Right ventricle myocardium inferior (tissue), 1 donor: ENCODE data around the gene FOXN4. TPM values are rescaled to one million over a fixed set of nuclear protein-coding genes. Genes with fewer than 3 reads are reported as not detected.
A peak's percentile ranks its signal among the peaks of the same experiment; 100 is the strongest.
"Not testable (repeated sequence)": the region's sequence is repeated elsewhere in the genome, so short reads cannot be mapped to it uniquely, and the experiment has no call there.

ENCODE experiments used
- ATAC-seq: fragments of 200-7000 bp; cut with Tn5 transposase; one replicate; pipeline ENCODE4 v1.9.1; 2020; ENCODE audit warnings: mild to moderate bottlenecking, moderate library complexity
- DNase-seq: peaks from one replicate; pipeline ENCODE4 v3.0.0; 2021; ENCODE audit errors: missing footprints
- intact Hi-C: fragments of 100-400 bp; cut with DNase I; formaldehyde crosslinking; loops from one replicate; pipeline ENCODE4 v1.11.0; 2022
- long read RNA-seq: library from polyadenylated mRNA; unstranded; transcript quantifications from one replicate; pipeline ENCODE4 v2.0.0, GENCODE V29; 2021
- total RNA-seq: library from RNA; stranded (reverse); fragmentation: NEBNext Ultra II Directional; extraction: Animal tissue kit (Norgen Biotek cat#: 25700); gene quantifications from one replicate; pipeline ENCODE4 v1.2.1, GENCODE V29; 2021
- donor health status: DM: no; HTN: yes; CAD: no; lungs with severe emphysema.

Gene FOXN4
- not detected for total RNA-seq
- long read RNA-seq: 0 reads

- ATAC-seq: no peak
- intact Hi-C loops: no loop called here
- no peak for DNase-seq
These were observed at the start of gene FOXN4 for GRCh38 chr12:109308534-109309380. Gene FOXN4 (minus strand): TSS chr12:109309284. CDS start chr12:109308321, 963 bp downstream.

- ATAC-seq: no peak
- DNase-seq: no peak
These were observed 49.2 kb upstream of the FOXN4 start for GRCh38 chr12:109358154-109358869.

GRCh38 chr12:109357032-109357431 lies 47.9 kb upstream of the FOXN4 start:
- ATAC-seq (peak; percentile 67), DNase-seq (no peak)
- intact Hi-C loops: no loop called here

More at GRCh38 chr12:109358154-109358869, 49.2 kb upstream of the FOXN4 start:
- intact Hi-C loops: no loop called here

GRCh38 chr12:109356577-109356976 lies 47.5 kb upstream of the FOXN4 start:
- intact Hi-C loops: no loop called here
- ATAC-seq (no peak), DNase-seq (no peak)

- ATAC-seq (no peak), DNase-seq (no peak)
- intact Hi-C loops: no loop called here
These were observed 43.1 kb upstream of the FOXN4 start for GRCh38 chr12:109352184-109352583.

- intact Hi-C loops: no loop called here
- ATAC-seq (no peak), DNase-seq (no peak)
These were observed 38.5 kb upstream of the FOXN4 start, which contains the start of gene MYO1H for GRCh38 chr12:109347589-109347988. Gene MYO1H (plus strand): TSS chr12:109347900. CDS start chr12:109347961, 61 bp downstream.

GRCh38 chr12:109346920-109347319 lies 37.8 kb upstream of the FOXN4 start:
- DNase-seq (no peak), ATAC-seq (no peak)
- intact Hi-C loops: no loop called here

- ATAC-seq (no peak), DNase-seq (no peak)
- intact Hi-C loops: no loop called here
These were observed 36.3 kb upstream of the FOXN4 start for GRCh38 chr12:109345428-109345827.

- DNase-seq (no peak), ATAC-seq (no peak)
- intact Hi-C loops: no loop called here
These were observed 34.6 kb upstream of the FOXN4 start for GRCh38 chr12:109343677-109344076.

- intact Hi-C loops: no loop called here
- ATAC-seq: no peak
These were observed 27.5 kb upstream of the FOXN4 start for GRCh38 chr12:109336593-109336992.

GRCh38 chr12:109334887-109335286 lies 25.8 kb upstream of the FOXN4 start:
- ATAC-seq: no peak
- intact Hi-C loops: no loop called here
- no peak for DNase-seq

More at GRCh38 chr12:109336593-109336992, 27.5 kb upstream of the FOXN4 start:
- DNase-seq: no peak

- DNase-seq (no peak), ATAC-seq (no peak)
- intact Hi-C loops: no loop called here
These were observed 22.3 kb upstream of the FOXN4 start for GRCh38 chr12:109331301-109331952.

GRCh38 chr12:109330282-109331230 lies 21.5 kb upstream of the FOXN4 start:
- intact Hi-C loops: no loop called here
- ATAC-seq (no peak), DNase-seq (no peak)

GRCh38 chr12:109329686-109330085 lies 20.6 kb upstream of the FOXN4 start:
- intact Hi-C loops: no loop called here
- ATAC-seq (no peak), DNase-seq (no peak)

GRCh38 chr12:109329003-109329402 lies 19.9 kb upstream of the FOXN4 start:
- intact Hi-C loops: no loop called here
- ATAC-seq: no peak
- DNase-seq: no peak

GRCh38 chr12:109321294-109321693 lies 12.2 kb upstream of the FOXN4 start:
- intact Hi-C loops, ATAC-seq, DNase-seq: not testable (repeated sequence)

GRCh38 chr12:109310247-109311125 lies 1.4 kb upstream of the FOXN4 start:
- ATAC-seq (no peak), DNase-seq (no peak)
- intact Hi-C loops: no loop called here
